ENCODE measurements around the gene ACOT12. TPM values are rescaled to one million over a fixed set of nuclear protein-coding genes. Genes with fewer than 3 reads are reported as not detected.

ACOT12 gene
- total and polyA plus RNA-seq, 2 of the 13 experiments (the other 11 are each of a cell fraction or from before 2014, with no cell fraction given): not detected

DNA sequence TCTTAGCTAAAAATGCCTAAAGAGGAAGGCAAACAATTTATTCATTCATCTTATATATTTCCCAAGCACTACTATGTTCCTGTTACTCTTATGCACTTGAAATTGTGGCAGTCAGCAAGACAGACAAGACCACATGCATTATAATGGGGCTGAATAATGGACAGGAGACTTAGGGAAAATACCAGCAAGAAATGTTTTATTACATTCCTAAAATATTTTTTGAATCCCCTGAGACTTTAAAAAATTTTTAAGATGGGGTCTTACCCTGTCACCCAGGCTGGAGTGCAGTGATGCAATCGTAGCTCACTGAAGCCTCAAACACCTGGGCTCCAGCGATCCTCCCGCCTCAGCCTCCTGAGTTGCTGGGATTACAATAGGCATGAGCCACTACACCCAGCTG lies 79.4 kb downstream of the ACOT12 start:
- H3K79me2 ChIP-seq (ENCODE audit: insufficient read depth, low read length): no peaks in the 10 kb centered on the region
- BruUV-seq (replicated peaks): no TSS peak
- H3K27ac ChIP-seq (ENCODE audit: extremely low read length, insufficient read depth, low read length): no peak overlapping the region
- no peak for DNase-seq (ENCODE audit: low spot score)
- no peak overlapping the region for H2AFZ ChIP-seq (ENCODE audit: low read length)
- no peak for FAIRE-seq
- peaks cover 15% of the 10 kb centered on the region for H3K4me1 ChIP-seq (ENCODE audit: insufficient read depth, low read length)
- H3K9ac ChIP-seq (ENCODE audit: insufficient read depth, low read depth, low read length): no peak overlapping the region
- 100% methylated on average over 3 of the region's 3 CpGs for WGBS (ENCODE audit: low lambda C conversion rate)
- no peak overlapping the region for H3K4me2 ChIP-seq (ENCODE audit: low read depth, low read length)
- intact Hi-C loops (cut with micrococcal nuclease; ENCODE audit: unreplicated experiment): no loop called here
- ChIA-PET POLR2A (no interaction called here), CTCF (ENCODE audit: low intra/inter-chr PET ratio, low total read pairs) (no interaction called here)
- ATAC-seq: no peak
- TF ChIP-seq HNRNPH1 (optimal IDR thresholded peaks at IDR 0.05; ENCODE audit: low read depth, low read length) (no peak), NR1H2 (CRISPR knock-in tag; IDR thresholded peaks at IDR 0.05; ENCODE audit: borderline replicate concordance, low read depth) (no peak), ZFP1 (CRISPR knock-in tag; IDR thresholded peaks at IDR 0.05) (no peak), PLSCR1 (CRISPR knock-in tag; IDR thresholded peaks at IDR 0.05; ENCODE audit: borderline replicate concordance) (no peak), ZNF740 (CRISPR knock-in tag; IDR thresholded peaks at IDR 0.05) (no peak), SMAD1 (CRISPR knock-in tag; IDR thresholded peaks at IDR 0.05; ENCODE audit: borderline replicate concordance, low read depth) (no peak), MYPOP (CRISPR knock-in tag; IDR thresholded peaks at IDR 0.05) (no peak)
- TF ChIP-seq, protein P1, sequence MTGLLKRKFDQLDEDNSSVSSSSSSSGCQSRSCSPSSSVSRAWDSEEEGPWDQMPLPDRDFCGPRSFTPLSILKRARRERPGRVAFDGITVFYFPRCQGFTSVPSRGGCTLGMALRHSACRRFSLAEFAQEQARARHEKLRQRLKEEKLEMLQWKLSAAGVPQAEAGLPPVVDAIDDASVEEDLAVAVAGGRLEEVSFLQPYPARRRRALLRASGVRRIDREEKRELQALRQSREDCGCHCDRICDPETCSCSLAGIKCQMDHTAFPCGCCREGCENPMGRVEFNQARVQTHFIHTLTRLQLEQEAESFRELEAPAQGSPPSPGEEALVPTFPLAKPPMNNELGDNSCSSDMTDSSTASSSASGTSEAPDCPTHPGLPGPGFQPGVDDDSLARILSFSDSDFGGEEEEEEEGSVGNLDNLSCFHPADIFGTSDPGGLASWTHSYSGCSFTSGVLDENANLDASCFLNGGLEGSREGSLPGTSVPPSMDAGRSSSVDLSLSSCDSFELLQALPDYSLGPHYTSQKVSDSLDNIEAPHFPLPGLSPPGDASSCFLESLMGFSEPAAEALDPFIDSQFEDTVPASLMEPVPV (CRISPR knock-in tag; IDR thresholded peaks at IDR 0.05): no peak
- peaks cover 0 to 21% of the 10 kb centered on the region in 2 experiments; a peak in 3 of 5 replicates for H3K36me3 ChIP-seq (replicated peaks in 1 of 2; ENCODE audit: control insufficient read depth in 1 of 2, insufficient read depth in 2 of 2, low read length in 2 of 2)
- no peaks in the 10 kb centered on the region for H3K27me3 ChIP-seq (ENCODE audit: control insufficient read depth in 1 of 2, insufficient read depth in 2 of 2, low read length in 2 of 2)
- H3K9me3 ChIP-seq (ENCODE audit: low read length): no peaks in the 10 kb centered on the region
- no peaks in the 10 kb centered on the region for H4K20me1 ChIP-seq (ENCODE audit: insufficient read depth, low read length)
- in situ Hi-C loops (cut with HindIII; ENCODE audit: extremely low pct_ligation_motif_present, low pct_unique_long_range_greater_than_20kb): no loop called here
- H3K4me3 ChIP-seq (replicated peaks in 1 of 3; ENCODE audit: insufficient read depth in 1 of 3, low read depth in 2 of 3, low read length in 3 of 3): no peak overlapping the region
